ENCODE measurements around the gene PHACTR1. TPM values are rescaled to one million over a fixed set of nuclear protein-coding genes. Genes with fewer than 3 reads are reported as not detected.

The PHACTR1 gene
- total and polyA plus RNA-seq, 2 of the 4 experiments (the other 2 are of a cell fraction): not detected

DNA sequence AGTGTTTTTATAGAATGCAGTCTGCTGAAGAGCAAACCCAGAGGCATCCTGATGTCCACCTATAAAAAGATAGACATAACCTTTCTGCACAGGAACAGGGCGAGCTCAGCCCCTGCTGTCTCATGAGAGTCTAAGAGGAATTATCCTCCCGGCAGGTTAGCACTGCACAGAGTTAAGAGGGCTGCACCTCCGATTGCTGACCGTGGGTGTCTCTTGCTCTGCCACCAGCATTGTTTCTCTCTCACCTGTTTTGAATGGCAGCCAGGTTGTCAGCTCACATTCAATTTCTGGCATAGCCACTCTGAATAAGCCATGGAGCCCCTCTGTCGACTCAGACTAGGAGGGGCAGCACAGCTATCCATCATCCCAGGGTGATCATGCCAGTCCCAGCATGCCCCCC lies 211.2 kb downstream of the PHACTR1 start:
- CTCF ChIA-PET: no interaction called here
- H2BK20ac ChIP-seq (ENCODE audit: low read depth, low read length): no peak overlapping the region
- ATAC-seq (ENCODE audit: low read depth) (no peak), DNase-seq (no peak)
- peaks cover 4% of the 10 kb centered on the region; the same call in 1 of the 2 replicates for H3K9me3 ChIP-seq (ENCODE audit: control insufficient read depth, insufficient read depth, low read length)
- H4K5ac ChIP-seq (ENCODE audit: low read depth, low read length): no peak overlapping the region
- H3K23ac ChIP-seq (ENCODE audit: low read depth, low read length): no peak overlapping the region
- H3K9ac ChIP-seq (ENCODE audit: low read depth, low read length): no peak overlapping the region
- H3K27ac ChIP-seq (ENCODE audit: insufficient read depth, low read length): no peak overlapping the region
- POLR2A ChIA-PET (ENCODE audit: unreplicated experiment): no interaction called here
- in situ Hi-C loops (cut with MboI; ENCODE audit: low sequenced_read_pairs): no loop called here
- H2BK15ac ChIP-seq (ENCODE audit: low read depth, low read length): no peak overlapping the region
- dilution Hi-C loops (cut with HindIII; ENCODE audit: low sequenced_read_pairs, unreplicated experiment): no loop called here
- H3K4ac ChIP-seq (ENCODE audit: low read depth, low read length): no peak overlapping the region
- no peaks in the 10 kb centered on the region for H3K36me3 ChIP-seq (ENCODE audit: control insufficient read depth, insufficient read depth, low read length)
- H2AFZ ChIP-seq (replicated peaks; ENCODE audit: low read length, poor library complexity): no peak overlapping the region
- intact Hi-C loops (cut with micrococcal nuclease): no loop called here
- no peak overlapping the region for H2BK5ac ChIP-seq (ENCODE audit: low read depth, low read length, poor library complexity, severe bottlenecking)
- no peak overlapping the region for H3K18ac ChIP-seq (ENCODE audit: low read depth, low read length)
- no peaks in the 10 kb centered on the region for H3K27me3 ChIP-seq (ENCODE audit: control insufficient read depth, insufficient read depth, low read length)
- no peak overlapping the region for H2AK5ac ChIP-seq (ENCODE audit: low read depth, low read length)
- H2BK120ac ChIP-seq (ENCODE audit: low read depth, low read length): no peak overlapping the region
- H4K8ac ChIP-seq (ENCODE audit: low read depth in 2 of 2, low read length in 2 of 2): no peak overlapping the region
- H2AK9ac ChIP-seq (replicated peaks; ENCODE audit: low read depth, low read length, poor library complexity): no peak overlapping the region
- H3K56ac ChIP-seq (ENCODE audit: extremely low read depth, insufficient read depth, low read length): no peak overlapping the region
- no peak overlapping the region for H3K14ac ChIP-seq (replicated peaks; ENCODE audit: low read depth, low read length)
- H3K4me1 ChIP-seq (ENCODE audit: control insufficient read depth, insufficient read depth, low read length): no peaks in the 10 kb centered on the region
- H3K79me1 ChIP-seq (ENCODE audit: low read depth in 1 of 2, low read length in 2 of 2): no peaks in the 10 kb centered on the region
- H3K4me2 ChIP-seq (ENCODE audit: low read depth, low read length): no peak overlapping the region
- BruUV-seq (replicated peaks): no TSS peak
- H3K4me3 ChIP-seq (ENCODE audit: insufficient read depth, low read depth, low read length): no peak overlapping the region
- H4K20me1 ChIP-seq (ENCODE audit: insufficient read depth, low read length): no peaks in the 10 kb centered on the region
- H3K9me1 ChIP-seq (ENCODE audit: insufficient read depth, low read length): no peaks in the 10 kb centered on the region
- WGBS, 2 experiments (ENCODE audit: extremely low coverage in 2 of 2, insufficient read length in 1 of 2): 46% methylated on average over 2 of the region's 5 CpGs; no CpG with 5 or more reads in 1 of the 2 experiments
- TF ChIP-seq, protein P1, sequence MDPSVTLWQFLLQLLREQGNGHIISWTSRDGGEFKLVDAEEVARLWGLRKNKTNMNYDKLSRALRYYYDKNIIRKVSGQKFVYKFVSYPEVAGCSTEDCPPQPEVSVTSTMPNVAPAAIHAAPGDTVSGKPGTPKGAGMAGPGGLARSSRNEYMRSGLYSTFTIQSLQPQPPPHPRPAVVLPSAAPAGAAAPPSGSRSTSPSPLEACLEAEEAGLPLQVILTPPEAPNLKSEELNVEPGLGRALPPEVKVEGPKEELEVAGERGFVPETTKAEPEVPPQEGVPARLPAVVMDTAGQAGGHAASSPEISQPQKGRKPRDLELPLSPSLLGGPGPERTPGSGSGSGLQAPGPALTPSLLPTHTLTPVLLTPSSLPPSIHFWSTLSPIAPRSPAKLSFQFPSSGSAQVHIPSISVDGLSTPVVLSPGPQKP (IDR thresholded peaks at IDR 0.05; ENCODE audit: borderline replicate concordance, low read depth, low read length): no peak
- TF ChIP-seq MXI1 (IDR thresholded peaks at IDR 0.05; ENCODE audit: borderline replicate concordance, low read depth, low read length) (no peak), MAFK (IDR thresholded peaks at IDR 0.05; ENCODE audit: low read depth, low read length) (no peak), FOS (IDR thresholded peaks at IDR 0.05; ENCODE audit: low read depth, low read length) (no peak), RAD21 (IDR thresholded peaks at IDR 0.05; ENCODE audit: low read length) (no peak), MAZ (IDR thresholded peaks at IDR 0.05; ENCODE audit: borderline replicate concordance, low read depth, low read length) (no peak), POLR2A (IDR thresholded peaks at IDR 0.05; ENCODE audit: low read depth, low read length) (no peak), NFE2L2 (IDR thresholded peaks at IDR 0.05; ENCODE audit: low read depth, low read length) (no peak), CEBPB (IDR thresholded peaks at IDR 0.05; ENCODE audit: low read depth, low read length) (no peak)
- TF ChIP-seq, protein P2, sequence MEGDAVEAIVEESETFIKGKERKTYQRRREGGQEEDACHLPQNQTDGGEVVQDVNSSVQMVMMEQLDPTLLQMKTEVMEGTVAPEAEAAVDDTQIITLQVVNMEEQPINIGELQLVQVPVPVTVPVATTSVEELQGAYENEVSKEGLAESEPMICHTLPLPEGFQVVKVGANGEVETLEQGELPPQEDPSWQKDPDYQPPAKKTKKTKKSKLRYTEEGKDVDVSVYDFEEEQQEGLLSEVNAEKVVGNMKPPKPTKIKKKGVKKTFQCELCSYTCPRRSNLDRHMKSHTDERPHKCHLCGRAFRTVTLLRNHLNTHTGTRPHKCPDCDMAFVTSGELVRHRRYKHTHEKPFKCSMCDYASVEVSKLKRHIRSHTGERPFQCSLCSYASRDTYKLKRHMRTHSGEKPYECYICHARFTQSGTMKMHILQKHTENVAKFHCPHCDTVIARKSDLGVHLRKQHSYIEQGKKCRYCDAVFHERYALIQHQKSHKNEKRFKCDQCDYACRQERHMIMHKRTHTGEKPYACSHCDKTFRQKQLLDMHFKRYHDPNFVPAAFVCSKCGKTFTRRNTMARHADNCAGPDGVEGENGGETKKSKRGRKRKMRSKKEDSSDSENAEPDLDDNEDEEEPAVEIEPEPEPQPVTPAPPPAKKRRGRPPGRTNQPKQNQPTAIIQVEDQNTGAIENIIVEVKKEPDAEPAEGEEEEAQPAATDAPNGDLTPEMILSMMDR (conservative IDR thresholded peaks at IDR 0.05; ENCODE audit: low read depth, low read length): no peak
- TF ChIP-seq, protein P3, sequence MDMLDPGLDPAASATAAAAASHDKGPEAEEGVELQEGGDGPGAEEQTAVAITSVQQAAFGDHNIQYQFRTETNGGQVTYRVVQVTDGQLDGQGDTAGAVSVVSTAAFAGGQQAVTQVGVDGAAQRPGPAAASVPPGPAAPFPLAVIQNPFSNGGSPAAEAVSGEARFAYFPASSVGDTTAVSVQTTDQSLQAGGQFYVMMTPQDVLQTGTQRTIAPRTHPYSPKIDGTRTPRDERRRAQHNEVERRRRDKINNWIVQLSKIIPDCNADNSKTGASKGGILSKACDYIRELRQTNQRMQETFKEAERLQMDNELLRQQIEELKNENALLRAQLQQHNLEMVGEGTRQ (IDR thresholded peaks at IDR 0.05; ENCODE audit: low read depth, low read length): no peak
- H4K91ac ChIP-seq (ENCODE audit: insufficient read depth, low read depth, low read length): no peak overlapping the region
